HG03045 (cell line): ENCODE data around the gene TSHZ1.
A peak's percentile ranks its signal among the peaks of the same experiment; 100 is the strongest.

ENCODE experiments used
- ATAC-seq: cut with Tn5 transposase; IDR thresholded peaks from one replicate; pipeline ENCODE4 v1.9.1; 2021; ENCODE audit warnings: mild to moderate bottlenecking, moderate library complexity; ENCODE audit not compliant: unreplicated experiment

TSHZ1 gene

DNA sequence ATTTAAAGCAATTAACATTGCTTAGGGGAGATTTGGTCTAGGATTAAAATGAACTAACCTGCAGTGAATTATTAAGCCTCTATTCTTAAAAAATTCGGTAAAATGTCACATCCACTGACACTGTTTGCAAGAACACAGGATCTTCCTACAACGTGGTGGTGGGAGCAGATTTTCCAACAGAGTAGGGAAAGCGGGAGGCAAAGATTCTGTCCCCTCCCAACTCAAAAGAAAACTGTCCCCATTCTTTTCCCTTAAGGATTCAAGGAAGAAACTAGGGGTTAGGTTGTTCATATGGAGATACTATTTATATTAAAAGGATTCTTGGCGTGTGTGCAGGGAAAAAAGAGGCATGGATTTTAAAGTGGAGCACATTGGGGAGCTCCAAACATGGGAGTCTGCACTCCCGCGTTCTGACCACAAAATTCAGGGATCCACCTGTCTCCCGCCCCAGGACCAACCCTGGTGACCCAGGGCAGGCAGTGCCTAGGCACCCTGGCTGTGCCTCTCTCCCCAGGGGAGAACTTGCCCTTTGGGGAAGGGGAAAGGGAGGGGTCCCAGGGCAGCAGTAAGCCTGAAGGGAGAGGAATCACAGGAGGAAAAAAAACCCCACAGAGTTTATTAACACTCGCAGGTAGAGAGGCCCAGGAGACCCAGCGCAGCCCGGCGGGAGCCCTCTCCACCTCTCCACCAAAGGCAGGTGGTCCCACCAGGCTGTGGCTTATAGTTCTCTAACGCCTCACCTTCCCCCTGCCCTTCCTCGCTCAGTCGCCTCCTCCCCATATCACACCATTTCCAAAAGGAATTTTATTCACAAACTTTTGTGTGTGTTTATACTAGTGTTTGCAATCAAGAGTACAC lies 3.9 kb upstream of the TSHZ1 start:
- no peak for ATAC-seq

GRCh38 chr18:75207310-75208154 lies 3.1 kb upstream of the TSHZ1 start:
- ATAC-seq, result no peak

DNA sequence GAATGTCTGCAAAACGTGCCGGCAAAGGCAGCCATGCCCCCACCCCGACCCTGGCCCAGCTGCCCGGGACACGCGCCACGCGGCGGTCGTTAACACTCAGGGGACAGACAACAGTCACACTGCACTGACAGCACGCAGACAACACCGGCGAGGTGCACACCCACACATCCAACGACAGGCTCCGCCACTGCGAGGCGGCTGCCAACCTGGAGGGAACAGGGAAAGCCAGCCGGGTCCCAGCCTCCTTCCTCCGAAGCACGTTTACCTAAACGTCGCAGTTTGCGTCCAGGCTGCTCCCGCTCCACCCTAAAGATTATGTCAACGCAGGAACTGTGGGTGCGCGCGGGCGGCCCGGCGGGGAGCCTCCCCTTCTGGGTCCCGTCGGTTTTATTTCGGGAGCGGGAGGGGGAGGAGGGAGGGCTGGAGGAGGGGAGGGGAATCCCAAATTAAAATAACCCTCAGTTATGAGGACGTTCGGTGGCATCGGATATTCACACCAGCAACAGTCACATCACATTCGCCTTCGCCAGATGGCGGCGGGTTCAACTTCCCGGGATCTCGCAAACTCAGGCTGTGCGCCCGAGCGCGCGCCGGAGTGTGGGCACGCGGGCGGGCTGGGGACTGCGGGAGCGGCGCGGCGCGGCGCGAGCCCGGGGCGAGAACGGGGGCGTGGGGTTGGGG lies 2.3 kb upstream of the TSHZ1 start:
- peak; percentile 16 for ATAC-seq

- no peak for ATAC-seq
Observed at GRCh38 chr18:75208836-75209128, 1.8 kb upstream of the TSHZ1 start.

GRCh38 chr18:75209129-75209950 lies 1.3 kb upstream of the TSHZ1 start, which contains the start of gene PTGR3:
Gene PTGR3 (minus strand): TSS chr18:75209139. CDS start chr18:75209058, 81 bp downstream.
- ATAC-seq, result peak; percentile 55

GRCh38 chr18:75209951-75210258 lies 692 bp upstream of the TSHZ1 start:
- no peak for ATAC-seq

- no peak for ATAC-seq
Observed at GRCh38 chr18:75211002-75211621, 515 bp downstream of the TSHZ1 start.

- no peak for ATAC-seq
Observed at GRCh38 chr18:75211626-75211952, 992 bp downstream of the TSHZ1 start.

- no peak for ATAC-seq
Observed at GRCh38 chr18:75211953-75212750, 1.6 kb downstream of the TSHZ1 start.

GRCh38 chr18:75212751-75213090 lies 2.1 kb downstream of the TSHZ1 start:
- ATAC-seq, result no peak

DNA sequence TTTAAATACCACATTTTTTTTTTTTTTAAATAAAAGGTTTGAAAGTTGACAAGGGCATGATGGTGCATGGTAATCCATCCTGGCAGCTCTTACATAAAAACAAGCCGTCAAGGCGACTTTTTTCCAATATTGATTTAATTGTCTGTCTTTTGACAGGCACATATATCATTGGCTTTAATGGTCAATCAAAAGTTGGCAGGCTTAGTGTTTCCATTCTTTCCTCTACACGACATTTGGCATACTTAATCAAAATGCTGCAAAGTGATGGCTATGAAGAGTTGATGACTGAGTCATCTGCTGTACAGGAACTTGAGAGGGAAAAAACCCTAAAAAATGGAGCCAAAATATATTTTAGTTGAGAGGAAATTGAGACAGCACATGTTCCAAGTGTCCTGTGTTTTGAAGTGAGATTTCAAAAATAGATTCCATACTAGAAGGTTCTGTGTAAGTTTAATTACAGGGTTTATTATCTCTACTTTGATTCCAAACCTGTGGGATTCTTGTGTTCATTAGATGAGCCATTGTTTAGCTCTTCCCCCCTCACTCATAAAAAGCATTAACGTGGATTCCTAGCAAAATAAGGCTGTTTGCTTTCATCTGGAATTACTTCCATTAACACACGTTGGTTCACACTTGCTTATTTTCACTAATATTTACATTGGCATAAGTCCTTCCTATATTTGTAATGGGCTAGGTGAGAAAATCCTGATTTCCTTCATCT lies 3.2 kb downstream of the TSHZ1 start:
- no peak for ATAC-seq

GRCh38 chr18:75214332-75214690 lies 3.7 kb downstream of the TSHZ1 start:
- no peak for ATAC-seq

GRCh38 chr18:75214766-75215510 lies 4.3 kb downstream of the TSHZ1 start:
- no peak for ATAC-seq

DNA sequence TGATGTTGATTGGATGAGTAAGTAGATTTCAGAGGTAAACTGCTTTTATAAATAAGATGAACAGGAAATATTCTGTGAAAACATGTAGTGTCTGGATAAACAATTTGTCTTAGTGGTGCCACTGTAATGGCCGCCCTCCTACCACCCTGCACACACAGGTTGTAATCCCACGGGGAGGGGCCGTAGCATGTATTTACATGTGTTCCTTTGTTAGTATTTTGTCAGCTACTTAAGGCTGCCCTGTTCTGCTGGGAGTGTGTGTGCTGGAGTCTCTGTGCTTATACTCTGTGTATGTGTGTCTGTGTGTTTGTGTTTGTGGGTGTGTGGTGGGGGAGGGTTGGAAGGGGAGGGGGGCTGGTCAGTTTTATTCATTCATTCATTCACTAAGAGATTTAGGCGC lies 5.1 kb downstream of the TSHZ1 start:
- ATAC-seq, result no peak

- no peak for ATAC-seq
Observed at GRCh38 chr18:75216212-75216910, 5.8 kb downstream of the TSHZ1 start.

DNA sequence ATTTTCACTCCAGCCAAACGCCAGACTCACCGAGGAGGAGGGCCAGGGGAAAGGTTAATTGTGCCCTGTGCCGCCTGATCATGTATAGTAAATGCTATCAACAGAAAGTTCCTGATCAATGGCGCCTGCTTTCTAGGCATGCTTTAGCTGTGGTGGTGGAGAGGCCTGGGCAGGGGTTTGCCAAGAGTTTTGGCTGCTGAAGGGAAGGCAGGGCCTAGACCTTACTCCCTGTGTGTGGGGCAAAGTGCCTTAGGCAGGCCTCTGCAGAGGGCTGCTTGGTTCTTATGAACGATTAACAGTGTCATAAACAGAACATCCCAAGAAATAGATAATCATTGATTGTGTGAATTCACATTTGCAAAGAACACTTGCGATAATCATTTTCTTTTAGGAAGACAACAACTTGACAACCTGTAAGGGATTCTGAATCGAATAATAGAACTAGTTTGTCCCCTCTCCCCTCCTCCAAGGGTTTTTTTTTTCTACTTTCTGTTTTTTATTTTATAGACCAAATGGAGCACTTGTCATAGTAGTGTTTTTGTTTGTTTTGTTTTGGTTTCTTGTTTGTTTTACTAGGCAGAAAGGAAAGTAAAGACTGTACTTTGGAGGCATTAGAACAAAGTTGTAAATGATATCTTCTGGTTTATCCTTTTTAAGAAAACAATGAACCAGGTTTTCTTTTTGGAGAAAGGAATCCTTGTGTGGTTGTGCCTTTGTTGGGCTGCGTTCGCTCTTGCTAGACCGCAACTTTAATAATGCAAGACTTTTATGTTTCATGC lies 6.5 kb downstream of the TSHZ1 start:
- ATAC-seq, result no peak
